B cell (primary cell): ENCODE measurements around the gene SNRPD1. TPM values are rescaled to one million over a fixed set of nuclear protein-coding genes. Genes with fewer than 3 reads are reported as not detected.

Source experiments
- ATAC-seq: fragments of 200-7000 bp; cut with Tn5 transposase; one replicate; pipeline ENCODE4 v1.10.0; 2021; ENCODE audit warnings: low read depth, mild to moderate bottlenecking, moderate number of reproducible peaks, moderate library complexity
- CTCF ChIA-PET: fragments of 350-600 bp; sonication (Branson Sonifier 250); formaldehyde crosslinking; loops from one replicate; lab custom pipeline; 2021; ENCODE audit warnings: antibody characterized with exemption, inconsistent platforms; lab: Charles Lee
- POLR2A ChIA-PET: fragments of 350-600 bp; sonication (Branson Sonifier 250); formaldehyde crosslinking; loops from one replicate; lab custom pipeline; 2021; ENCODE audit warnings: antibody characterized with exemption; lab: Charles Lee
- DNase-seq: peaks from one replicate; pipeline ENCODE4 v3.0.0; 2013
- H2AFZ ChIP-seq: 2 replicates; pipeline ENCODE4 v1.6.1; 2012; ENCODE audit warnings: mild to moderate bottlenecking, low read depth, low read length; ENCODE audit not compliant: insufficient read depth, poor library complexity, severe bottlenecking
- H3K27ac ChIP-seq, 2 donors: 1 replicate in 1 of 2; 2 replicates in 1 of 2; pipeline ENCODE4 v1.5.1; 2012 to 2013; ENCODE audit warnings: low read length in 2 of 2, mild to moderate bottlenecking in 2 of 2, moderate library complexity in 1 of 2
- H3K27me3 ChIP-seq, 4 experiments: fragments of 200-600 bp in 1 of 4; sonication (generic) in 1 of 4; replicated peaks in 1 of 4; 1 replicate in 2 of 4; 2 replicates in 2 of 4; pipeline versions ENCODE4 v1.6.1 to v1.7.0; 2013 to 2016; ENCODE audit warnings: low read length in 3 of 4, mild to moderate bottlenecking in 2 of 4, mixed read lengths in 1 of 4, moderate library complexity in 1 of 4; ENCODE audit not compliant: insufficient read depth in 4 of 4, control insufficient read depth in 3 of 4; ENCODE audit errors: control extremely low read depth in 1 of 4
- H3K36me3 ChIP-seq, 2 experiments: replicated peaks in 1 of 2; 1 replicate in 1 of 2; 2 replicates in 1 of 2; pipeline versions ENCODE4 v1.6.1 to v1.7.1; 2013; ENCODE audit warnings: low read length in 1 of 2; ENCODE audit not compliant: insufficient read depth in 2 of 2, control insufficient read depth in 1 of 2; ENCODE audit errors: control extremely low read depth in 1 of 2, extremely low read depth in 1 of 2
- H3K4me1 ChIP-seq, 2 donors: fragments of 200-600 bp in 1 of 2; sonication (generic) in 1 of 2; 1 replicate in 1 of 2; 2 replicates in 1 of 2; pipeline versions ENCODE4 v1.5.1 to v1.6.1; 2013 to 2017; ENCODE audit warnings: low read length in 2 of 2; ENCODE audit not compliant: control insufficient read depth in 2 of 2, insufficient read depth in 2 of 2
- H3K4me2 ChIP-seq: replicated peaks from 2 replicates; pipeline ENCODE3; 2012; ENCODE audit warnings: mild to moderate bottlenecking, low read depth, low read length; ENCODE audit not compliant: poor library complexity, severe bottlenecking
- H3K4me3 ChIP-seq, 5 experiments: fragments of 200-600 bp in 1 of 5; sonication (generic) in 1 of 5; 1 replicate in 3 of 5; 2 replicates in 2 of 5; pipeline versions ENCODE4 v1.5.1 to v1.7.0; 2011 to 2016; ENCODE audit warnings: low read length in 4 of 5, mild to moderate bottlenecking in 4 of 5, low read depth in 2 of 5, control low read depth in 1 of 5, moderate library complexity in 1 of 5; ENCODE audit not compliant: insufficient read depth in 1 of 5; ENCODE audit errors: control extremely low read depth in 1 of 5, extremely low read depth in 1 of 5
- H3K79me2 ChIP-seq: fragments of 200-600 bp; sonication (generic); one replicate; pipeline ENCODE4 v1.6.0; 2016; ENCODE audit warnings: low read length; ENCODE audit not compliant: control insufficient read depth, insufficient read depth
- H3K9ac ChIP-seq: fragments of 200-600 bp; sonication (generic); 2 replicates; pipeline ENCODE4 v1.6.1; 2017; ENCODE audit warnings: mild to moderate bottlenecking, low read length, moderate library complexity
- H3K9me3 ChIP-seq, 3 donors: one replicate each; pipeline versions ENCODE4 v1.6.1 to v1.7.1; 2013; ENCODE audit warnings: low read length in 2 of 3; ENCODE audit not compliant: control insufficient read depth in 2 of 3, insufficient read depth in 1 of 3; ENCODE audit errors: control extremely low read depth in 1 of 3
- H4K20me1 ChIP-seq: 2 replicates; pipeline ENCODE4 v1.6.0; 2012; ENCODE audit warnings: mild to moderate bottlenecking, low read length; ENCODE audit not compliant: insufficient read depth, control insufficient read depth, poor library complexity, severe bottlenecking
- H3K27ac Mint-ChIP-seq: one replicate; pipeline ENCODE4 v1.8.0; 2021; ENCODE audit warnings: mixed read lengths
- H3K27me3 Mint-ChIP-seq: one replicate; pipeline ENCODE4 v1.8.0; 2021; ENCODE audit warnings: mixed read lengths
- H3K4me1 Mint-ChIP-seq: one replicate; pipeline ENCODE4 v1.8.0; 2021; ENCODE audit warnings: mixed read lengths
- H3K4me3 Mint-ChIP-seq: one replicate; pipeline ENCODE4 v1.8.0; 2021; ENCODE audit warnings: mixed read lengths
- H3K9me3 Mint-ChIP-seq: one replicate; pipeline ENCODE4 v1.8.0; 2022; ENCODE audit warnings: mixed read lengths; ENCODE audit not compliant: insufficient read depth
- CTCF ChIP-seq: fragments of 200-600 bp; IDR thresholded peaks from one replicate; pipeline ENCODE4 v1.8.0; 2022; ENCODE audit warnings: antibody characterized with exemption, mild to moderate bottlenecking
- EZH2 ChIP-seq: IDR thresholded peaks from 2 replicates; pipeline ENCODE4 v1.6.1; 2012; ENCODE audit warnings: borderline replicate concordance, low read depth, mild to moderate bottlenecking, moderate library complexity, low read length; ENCODE audit not compliant: insufficient read depth, poor library complexity, severe bottlenecking
- WGBS: methylation state at CpG from one replicate; pipeline ENCODE4 v1.1.5; 2013; ENCODE audit warnings: missing lambda C conversion rate; ENCODE audit not compliant: insufficient coverage; 5-methylcytosine and 5-hydroxymethylcytosine counted together
- intact Hi-C: fragments of 100-400 bp; cut with micrococcal nuclease; formaldehyde crosslinking; loops from one replicate; pipeline ENCODE4 v1.10.0; 2022
- polyA plus RNA-seq: library from polyadenylated mRNA; depleted of rRNA; stranded (reverse); fragments of >200 nt; gene quantifications from 2 replicates; pipeline ENCODE4 v1.2.3, GENCODE V29; 2012
- total RNA-seq, 2 donors: library from RNA; stranded (reverse); fragments of 120-200 nt in 1 of 2; gene quantifications; 1 replicate in 1 of 2; 2 replicates in 1 of 2; pipeline versions ENCODE4 v1.2.3 to v1.2.4, GENCODE V29; 2013 to 2022

Gene SNRPD1
- total and polyA plus RNA-seq, 2 donors (not counting 1 experiment from before 2014, with no cell fraction given) = 3.0 to 23.9 TPM

- Histone ChIP-seq H3K27me3 (no peaks in the 10 kb centered on the region), H3K4me1 (no peaks in the 10 kb centered on the region), H2AFZ (no peak overlapping the region), H3K4me2 (no peak overlapping the region), H3K9me3 (no peaks in the 10 kb centered on the region), H3K9ac (no peak overlapping the region), H4K20me1 (no peaks in the 10 kb centered on the region), H3K27ac (no peak overlapping the region), H3K36me3 (peaks cover 2 to 14% of the 10 kb centered on the region in 2 experiments), H3K79me2 (no peaks in the 10 kb centered on the region), H3K4me3 (no peak overlapping the region)
- no peak for DNase-seq
- H3K27ac Mint-ChIP-seq = no peak overlapping the region
- CTCF ChIA-PET = no interaction called here
- H3K4me1 Mint-ChIP-seq = no peaks in the 10 kb centered on the region
- no peaks in the 10 kb centered on the region for H3K9me3 Mint-ChIP-seq
- no peak for TF ChIP-seq EZH2
- TF ChIP-seq CTCF = no peak
- POLR2A ChIA-PET = no interaction called here
- intact Hi-C loops = no loop called here
- H3K27me3 Mint-ChIP-seq = no peaks in the 10 kb centered on the region
- WGBS = no CpG with 5 or more reads among the region's 2 CpGs
- H3K4me3 Mint-ChIP-seq = no peak overlapping the region
- ATAC-seq = no peak
These were observed 48.0 kb downstream of the SNRPD1 start for GRCh38 chr18:21660078-21660477.

DNA sequence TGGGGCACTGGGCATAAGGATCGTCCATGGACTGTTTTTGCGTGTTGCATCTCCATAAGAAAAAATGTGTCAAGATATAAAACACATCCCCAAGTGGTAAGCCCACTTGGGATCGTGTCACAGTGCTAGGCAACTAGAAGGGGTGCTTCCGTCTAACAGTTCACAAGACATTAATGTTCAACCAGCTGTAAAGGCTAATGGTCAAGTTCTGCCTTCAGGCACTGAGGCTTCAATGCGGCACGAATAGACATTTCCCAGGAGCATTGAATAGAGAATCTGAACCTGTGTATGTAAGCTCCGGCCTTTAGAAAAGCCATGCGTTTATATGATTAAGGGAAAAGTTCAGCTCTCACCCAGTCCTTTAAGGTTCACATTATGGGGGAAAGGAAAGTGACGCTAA, 50.5 kb downstream of the SNRPD1 start:
- Mint-ChIP-seq H3K4me1 (no peaks in the 10 kb centered on the region), H3K9me3 (no peaks in the 10 kb centered on the region), H3K4me3 (no peak overlapping the region), H3K27me3 (no peaks in the 10 kb centered on the region), H3K27ac (no peak overlapping the region)
- H3K4me1 ChIP-seq = no peaks in the 10 kb centered on the region
- 98% methylated on average over 6 of the region's 9 CpGs for WGBS
- ChIA-PET POLR2A (no interaction called here), CTCF (no interaction called here)
- no peak for ATAC-seq
- H3K36me3 ChIP-seq = peaks cover 0 to 8% of the 10 kb centered on the region in 2 experiments
- H3K27me3 ChIP-seq = no peaks in the 10 kb centered on the region
- no peaks in the 10 kb centered on the region for H3K79me2 ChIP-seq
- no peaks in the 10 kb centered on the region for H4K20me1 ChIP-seq
- intact Hi-C loops = no loop called here
- TF ChIP-seq EZH2 (no peak), CTCF (no peak)
- no peak for DNase-seq
- no peak overlapping the region for H3K4me2 ChIP-seq
- no peak overlapping the region for H3K9ac ChIP-seq
- no peak overlapping the region for H2AFZ ChIP-seq
- H3K9me3 ChIP-seq = no peaks in the 10 kb centered on the region
- H3K4me3 ChIP-seq = no peak overlapping the region
- H3K27ac ChIP-seq = no peak overlapping the region
